Mammary epithelial cell (primary cell): ENCODE results near the gene UBE4B.

Source experiments
- EZH2 ChIP-seq: IDR thresholded peaks from 2 replicates; pipeline ENCODE4 v1.6.1; 2012; ENCODE audit warnings: low read length, inconsistent platforms, borderline replicate concordance
- TF ChIP-seq, protein P1 (sequence below), 2 donors: IDR thresholded peaks in 1 of 2; conservative IDR thresholded peaks in 1 of 2; 2 replicates each; pipeline ENCODE4 v1.5.1; 2011 to 2012; ENCODE audit warnings: inconsistent platforms in 2 of 2, low read length in 2 of 2, mild to moderate bottlenecking in 2 of 2, control low read depth in 1 of 2, low read depth in 1 of 2; ENCODE audit not compliant: insufficient read depth in 1 of 2; ENCODE audit errors: extremely low read depth in 1 of 2

DNA sequence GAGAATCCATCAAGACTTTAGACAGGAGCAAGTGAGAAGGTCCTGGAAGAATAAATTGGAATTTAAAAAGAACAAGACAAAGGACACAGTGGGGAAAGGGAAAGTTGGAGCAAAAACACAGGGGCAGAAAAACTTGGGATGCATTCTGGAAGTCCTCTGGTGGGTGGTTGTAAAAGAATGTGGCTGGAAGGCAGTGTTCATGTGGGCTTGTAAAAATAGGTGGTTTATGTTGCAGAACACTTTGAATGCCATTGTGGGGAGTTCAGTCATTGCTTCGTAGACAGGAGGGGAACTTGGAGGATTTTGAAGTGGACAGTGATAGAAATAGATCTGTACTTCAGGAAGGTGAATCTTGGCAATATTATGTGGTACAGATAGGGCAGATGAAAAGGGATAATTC is 192.8 kb downstream of the UBE4B start:
- TF ChIP-seq, protein P1, sequence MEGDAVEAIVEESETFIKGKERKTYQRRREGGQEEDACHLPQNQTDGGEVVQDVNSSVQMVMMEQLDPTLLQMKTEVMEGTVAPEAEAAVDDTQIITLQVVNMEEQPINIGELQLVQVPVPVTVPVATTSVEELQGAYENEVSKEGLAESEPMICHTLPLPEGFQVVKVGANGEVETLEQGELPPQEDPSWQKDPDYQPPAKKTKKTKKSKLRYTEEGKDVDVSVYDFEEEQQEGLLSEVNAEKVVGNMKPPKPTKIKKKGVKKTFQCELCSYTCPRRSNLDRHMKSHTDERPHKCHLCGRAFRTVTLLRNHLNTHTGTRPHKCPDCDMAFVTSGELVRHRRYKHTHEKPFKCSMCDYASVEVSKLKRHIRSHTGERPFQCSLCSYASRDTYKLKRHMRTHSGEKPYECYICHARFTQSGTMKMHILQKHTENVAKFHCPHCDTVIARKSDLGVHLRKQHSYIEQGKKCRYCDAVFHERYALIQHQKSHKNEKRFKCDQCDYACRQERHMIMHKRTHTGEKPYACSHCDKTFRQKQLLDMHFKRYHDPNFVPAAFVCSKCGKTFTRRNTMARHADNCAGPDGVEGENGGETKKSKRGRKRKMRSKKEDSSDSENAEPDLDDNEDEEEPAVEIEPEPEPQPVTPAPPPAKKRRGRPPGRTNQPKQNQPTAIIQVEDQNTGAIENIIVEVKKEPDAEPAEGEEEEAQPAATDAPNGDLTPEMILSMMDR (conservative IDR thresholded peaks at IDR 0.05 in 1 of 2, IDR thresholded peaks at IDR 0.05 in 1 of 2; ENCODE audit: extremely low read depth in 1 of 2, insufficient read depth in 1 of 2, low read depth in 1 of 2, low read length in 2 of 2), result no peak
- no peak for TF ChIP-seq EZH2
